NB4 (cell line): ENCODE measurements around the gene JSRP1.

Experiments
- CTCF ChIP-seq: IDR thresholded peaks from one replicate; pipeline ENCODE4 v1.5.1; 2012; ENCODE audit warnings: low read depth, low read length
- POLR2A ChIP-seq: IDR thresholded peaks from 2 replicates; pipeline ENCODE4 v1.6.1; 2011; ENCODE audit warnings: mild to moderate bottlenecking; ENCODE audit not compliant: insufficient read length; ENCODE audit errors: extremely low read depth

DNA sequence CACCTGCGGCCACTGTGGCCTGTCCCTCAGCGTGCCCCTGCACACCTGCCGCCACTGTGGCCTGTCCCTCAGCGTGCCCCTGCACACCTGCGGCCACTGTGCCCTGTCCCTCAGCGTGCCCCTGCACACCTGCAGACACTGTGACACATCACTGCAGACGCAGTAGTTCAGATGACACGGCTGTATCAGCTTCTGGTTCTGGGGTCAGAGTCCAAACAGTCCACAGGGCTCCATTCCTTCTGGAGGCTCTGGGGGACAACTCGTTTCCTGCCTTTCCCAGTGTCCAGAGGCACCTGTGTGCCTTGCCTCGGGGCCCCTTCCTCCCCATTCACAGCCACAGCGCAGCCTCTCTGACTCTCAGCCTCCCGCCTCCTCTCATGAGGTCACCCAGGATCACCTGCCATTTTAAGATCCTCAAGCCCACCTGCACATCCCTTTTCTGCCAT, 14.1 kb downstream of the JSRP1 start:
- TF ChIP-seq CTCF, result no peak
- no peak for TF ChIP-seq POLR2A
